Coronary artery (tissue), 2 donors: Measurements from ENCODE around the gene KLC1.

Experiments used
- DNase-seq: peaks from one replicate; pipeline ENCODE4 v3.0.0-alpha.2; 2017; ENCODE audit warnings: low spot score
- H3K27ac ChIP-seq, 2 donors: fragments of 200-600 bp; sonication (generic); one replicate each; pipeline ENCODE4 v1.5.1; 2016 to 2019
- H3K4me3 ChIP-seq: fragments of 200-600 bp; sonication (generic); 2 replicates; pipeline ENCODE4 v1.5.1; 2016; ENCODE audit warnings: mild to moderate bottlenecking, moderate library complexity
- CTCF ChIP-seq: fragments of 200-600 bp; sonication (generic); IDR thresholded peaks from one replicate; pipeline ENCODE4 v1.5.1; 2019; ENCODE audit warnings: antibody characterized with exemption

KLC1 gene

GRCh38 chr14:103723748-103724081, 94.7 kb downstream of the KLC1 start:
- no peak for DNase-seq
- TF ChIP-seq CTCF: no peak
- Histone ChIP-seq H3K4me3 (peak overlapping the region; percentile 45), H3K27ac (peak overlapping the region; percentile 86 to 95)

- Histone ChIP-seq H3K4me3 (peak overlapping the region; percentile 45), H3K27ac (peak overlapping the region; percentile 86 to 95)
- TF ChIP-seq CTCF: no peak
- DNase-seq: peak; percentile 90
These were observed 95.1 kb downstream of the KLC1 start for GRCh38 chr14:103724116-103724515.

GRCh38 chr14:103725001-103725682, 96.1 kb downstream of the KLC1 start:
- DNase-seq: no peak
- no peak overlapping the region for H3K4me3 ChIP-seq
- peak overlapping the region; percentile 86 to 95 for H3K27ac ChIP-seq
- TF ChIP-seq CTCF: no peak

- no peak for TF ChIP-seq CTCF
- no peak for DNase-seq
- Histone ChIP-seq H3K27ac (peak overlapping the region; percentile 86 to 95), H3K4me3 (no peak overlapping the region)
These were observed 96.9 kb downstream of the KLC1 start for GRCh38 chr14:103725739-103726395.

- no peak for TF ChIP-seq CTCF
- Histone ChIP-seq H3K27ac (peak overlapping the region; percentile 86 to 95), H3K4me3 (no peak overlapping the region)
- DNase-seq: no peak
These were observed 97.5 kb downstream of the KLC1 start for GRCh38 chr14:103726474-103726873.

- TF ChIP-seq CTCF: no peak
- no peak for DNase-seq
- no peak overlapping the region for H3K4me3 ChIP-seq
- no peak overlapping the region for H3K27ac ChIP-seq
These were observed 98.4 kb downstream of the KLC1 start for GRCh38 chr14:103727313-103727980.
